ENCODE data around the gene IGSF21. TPM values are rescaled to one million over a fixed set of nuclear protein-coding genes. Genes with fewer than 3 reads are reported as not detected.

Gene IGSF21
- total RNA-seq, 1 experiment from 2014 or later: 5.2 TPM

DNA sequence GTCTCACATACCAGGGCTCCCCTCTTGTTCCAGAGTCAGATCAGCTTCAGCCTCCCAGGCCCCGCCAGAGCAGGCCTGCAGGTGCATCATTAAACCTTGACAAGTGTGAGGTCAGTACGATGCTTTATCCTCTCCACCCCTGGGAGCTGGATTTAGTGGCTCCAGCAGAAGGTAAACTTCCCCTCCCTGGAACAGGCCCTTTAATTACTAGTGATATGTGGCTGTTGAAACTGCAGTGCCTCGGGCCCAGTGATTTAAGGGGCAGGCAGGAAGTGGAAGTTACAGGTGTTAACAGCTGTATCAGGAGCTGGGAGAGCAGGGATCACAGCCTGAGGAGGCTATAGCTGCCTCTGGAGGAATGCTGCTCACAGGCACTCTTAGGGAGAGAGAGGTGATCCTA, 240.8 kb downstream of the IGSF21 start:
- Mint-ChIP-seq H3K36me3 (ENCODE audit: insufficient read depth in 1 of 3, low read depth in 3 of 3) (no peaks in the 10 kb centered on the region), H3K4me3 (no peak overlapping the region), H3K27me3 (ENCODE audit: low read depth) (peaks cover 2% of the 10 kb centered on the region), H3K4me1 (peaks cover 30 to 42% of the 10 kb centered on the region in 2 experiments), H3K9me3 (no peaks in the 10 kb centered on the region; a peak in 1 of 5 replicates), H3K27ac (no peak overlapping the region; a peak in 1 of 7 replicates)
- Histone ChIP-seq H4K8ac (replicated peaks; ENCODE audit: insufficient read length, low read depth, low read length) (no peak overlapping the region), H3K79me2 (ENCODE audit: insufficient read depth, low read length) (no peaks in the 10 kb centered on the region), H3K14ac (ENCODE audit: insufficient read depth, low read length) (no peak overlapping the region), H3K79me1 (ENCODE audit: insufficient read depth, low read depth, low read length, poor library complexity, severe bottlenecking) (no peaks in the 10 kb centered on the region), H2BK5ac (ENCODE audit: insufficient read length, low read length) (no peak overlapping the region), H2AK5ac (ENCODE audit: insufficient read length, low read length) (no peak overlapping the region), H3K9ac (ENCODE audit: extremely low read depth, insufficient read length, low read length) (no peak overlapping the region), H2BK12ac (ENCODE audit: insufficient read length, low read depth, low read length) (no peak overlapping the region), H3K9me3 (ENCODE audit: control insufficient read depth, low read depth, low read length) (no peaks in the 10 kb centered on the region), H3K27ac (ENCODE audit: insufficient read length, low read depth, low read length) (no peak overlapping the region), H2AFZ (ENCODE audit: low read length) (no peak overlapping the region), H3K4me1 (ENCODE audit: insufficient read depth, low read length) (0 out of 2 replicates have a peak, but pooled peaks cover 2% of the 10 kb centered on the region), H3K56ac (ENCODE audit: insufficient read length, low read depth, low read length) (no peak overlapping the region), H3K18ac (ENCODE audit: insufficient read length, low read depth, low read length) (no peak overlapping the region), H2BK15ac (ENCODE audit: low read depth, low read length) (no peak overlapping the region), H3K23me2 (ENCODE audit: insufficient read length, low read depth, low read length, poor library complexity, severe bottlenecking) (no peaks in the 10 kb centered on the region), H4K20me1 (ENCODE audit: control insufficient read depth, insufficient read depth, insufficient read length) (peaks cover 3% of the 10 kb centered on the region), H3T11ph (ENCODE audit: low read length) (no peak overlapping the region), H3K27me3 (ENCODE audit: insufficient read depth, low read length) (no peaks in the 10 kb centered on the region), H4K5ac (ENCODE audit: insufficient read length, low read depth, low read length) (no peak overlapping the region), H3K4me2 (ENCODE audit: insufficient read depth, insufficient read length, low read length) (no peak overlapping the region), H3K23ac (ENCODE audit: insufficient read length, low read depth, low read length) (no peak overlapping the region), H4K91ac (ENCODE audit: insufficient read length, low read depth, low read length) (no peak overlapping the region), H3K4ac (ENCODE audit: low read depth, low read length) (no peak overlapping the region), H2BK120ac (ENCODE audit: low read depth, low read length, poor library complexity, severe bottlenecking) (no peak overlapping the region), H2BK20ac (ENCODE audit: low read depth, low read length, poor library complexity, severe bottlenecking) (no peak overlapping the region)
- no peak for DNase-seq
- no peak for TF ChIP-seq CTCF (conservative IDR thresholded peaks at IDR 0.05)
- WGBS (ENCODE audit: extremely low coverage, insufficient read length, low lambda C conversion rate): no CpG with 5 or more reads among the region's 3 CpGs

Measured in H9 (cell line).